ENCODE results near the gene DIP2C. TPM values are rescaled to one million over a fixed set of nuclear protein-coding genes. Genes with fewer than 3 reads are reported as not detected.

The DIP2C gene
- total RNA-seq, 4 donors from 2014 or later = 2.4 to 14.9 (median 6.1) TPM

DNA sequence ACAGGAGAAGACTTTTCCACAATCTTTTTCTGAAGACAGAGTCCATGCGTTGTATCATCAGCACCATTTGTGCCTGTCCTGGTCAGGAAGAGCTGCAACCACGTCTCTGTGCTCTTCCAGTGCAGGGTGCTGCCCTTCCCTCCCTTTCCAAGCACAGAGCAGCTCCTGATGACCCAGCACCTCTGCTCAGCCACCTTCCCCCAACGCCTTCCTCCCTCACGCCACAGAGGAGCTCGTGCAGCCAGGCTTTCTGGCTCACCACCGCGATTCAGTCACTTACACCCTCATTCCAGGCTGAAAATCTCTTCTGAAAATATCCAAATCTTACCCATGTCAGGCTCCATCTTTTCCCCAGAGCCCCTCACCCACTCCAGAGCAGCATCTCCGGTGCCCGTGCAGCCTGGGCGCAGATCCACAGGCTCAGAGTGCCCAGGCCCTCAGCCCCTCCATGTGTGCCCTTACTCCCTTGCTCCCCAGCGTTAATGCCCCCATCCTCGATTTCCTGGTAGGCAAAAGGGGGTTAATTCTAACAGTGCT lies 181.5 kb downstream of the DIP2C start:
- Histone ChIP-seq H3K9me3 (no peaks in the 10 kb centered on the region), H3K4me1 (peaks cover 4 to 43% (median 16%) of the 10 kb centered on the region in 3 donors), H3K27me3 (no peaks in the 10 kb centered on the region), H3K36me3 (peaks cover 0 to 7% (median 0%) of the 10 kb centered on the region in 3 donors), H3K27ac (no peak overlapping the region), H3K4me3 (no peak overlapping the region)
- TF ChIP-seq POLR2A (IDR thresholded peaks at IDR 0.05) = no peak
- TF ChIP-seq, protein P1, sequence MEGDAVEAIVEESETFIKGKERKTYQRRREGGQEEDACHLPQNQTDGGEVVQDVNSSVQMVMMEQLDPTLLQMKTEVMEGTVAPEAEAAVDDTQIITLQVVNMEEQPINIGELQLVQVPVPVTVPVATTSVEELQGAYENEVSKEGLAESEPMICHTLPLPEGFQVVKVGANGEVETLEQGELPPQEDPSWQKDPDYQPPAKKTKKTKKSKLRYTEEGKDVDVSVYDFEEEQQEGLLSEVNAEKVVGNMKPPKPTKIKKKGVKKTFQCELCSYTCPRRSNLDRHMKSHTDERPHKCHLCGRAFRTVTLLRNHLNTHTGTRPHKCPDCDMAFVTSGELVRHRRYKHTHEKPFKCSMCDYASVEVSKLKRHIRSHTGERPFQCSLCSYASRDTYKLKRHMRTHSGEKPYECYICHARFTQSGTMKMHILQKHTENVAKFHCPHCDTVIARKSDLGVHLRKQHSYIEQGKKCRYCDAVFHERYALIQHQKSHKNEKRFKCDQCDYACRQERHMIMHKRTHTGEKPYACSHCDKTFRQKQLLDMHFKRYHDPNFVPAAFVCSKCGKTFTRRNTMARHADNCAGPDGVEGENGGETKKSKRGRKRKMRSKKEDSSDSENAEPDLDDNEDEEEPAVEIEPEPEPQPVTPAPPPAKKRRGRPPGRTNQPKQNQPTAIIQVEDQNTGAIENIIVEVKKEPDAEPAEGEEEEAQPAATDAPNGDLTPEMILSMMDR (IDR thresholded peaks at IDR 0.05) = no peak
- no peak for DNase-seq
- intact Hi-C loops (cut with DNase I) = no loop called here
- WGBS, 2 donors = 82 to 85% methylated on average over 10 to 12 of the region's 12 CpGs

DNA sequence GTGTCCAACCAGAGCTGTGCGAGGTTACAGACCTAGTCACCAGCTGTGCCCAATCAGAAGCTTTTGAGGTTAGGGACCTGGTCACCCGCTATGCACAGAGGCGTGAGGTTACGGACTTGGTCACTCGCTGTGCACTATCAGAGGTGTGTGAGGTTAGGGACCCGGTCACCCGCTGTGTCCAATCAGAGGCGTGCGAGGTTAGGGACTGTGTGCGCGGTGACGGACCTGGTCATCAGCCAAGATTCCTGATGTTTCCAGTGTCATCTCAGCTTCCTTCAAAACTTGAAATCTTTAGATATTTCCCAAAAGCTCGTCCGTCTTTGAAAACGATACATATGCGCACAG lies 182.1 kb downstream of the DIP2C start:
- no peak for DNase-seq
- intact Hi-C loops (cut with DNase I) = no loop called here
- 87 to 95% methylated on average over 13 to 15 of the region's 16 CpGs for WGBS, 2 donors
- Histone ChIP-seq H3K27ac (no peak overlapping the region), H3K4me3 (no peak overlapping the region), H3K9me3 (no peaks in the 10 kb centered on the region), H3K4me1 (peaks cover 4 to 41% (median 16%) of the 10 kb centered on the region in 3 donors), H3K27me3 (no peaks in the 10 kb centered on the region), H3K36me3 (peaks cover 0 to 7% (median 0%) of the 10 kb centered on the region in 3 donors)
- TF ChIP-seq, protein P1 (IDR thresholded peaks at IDR 0.05) = no peak
- no peak for TF ChIP-seq POLR2A (IDR thresholded peaks at IDR 0.05)

DNA sequence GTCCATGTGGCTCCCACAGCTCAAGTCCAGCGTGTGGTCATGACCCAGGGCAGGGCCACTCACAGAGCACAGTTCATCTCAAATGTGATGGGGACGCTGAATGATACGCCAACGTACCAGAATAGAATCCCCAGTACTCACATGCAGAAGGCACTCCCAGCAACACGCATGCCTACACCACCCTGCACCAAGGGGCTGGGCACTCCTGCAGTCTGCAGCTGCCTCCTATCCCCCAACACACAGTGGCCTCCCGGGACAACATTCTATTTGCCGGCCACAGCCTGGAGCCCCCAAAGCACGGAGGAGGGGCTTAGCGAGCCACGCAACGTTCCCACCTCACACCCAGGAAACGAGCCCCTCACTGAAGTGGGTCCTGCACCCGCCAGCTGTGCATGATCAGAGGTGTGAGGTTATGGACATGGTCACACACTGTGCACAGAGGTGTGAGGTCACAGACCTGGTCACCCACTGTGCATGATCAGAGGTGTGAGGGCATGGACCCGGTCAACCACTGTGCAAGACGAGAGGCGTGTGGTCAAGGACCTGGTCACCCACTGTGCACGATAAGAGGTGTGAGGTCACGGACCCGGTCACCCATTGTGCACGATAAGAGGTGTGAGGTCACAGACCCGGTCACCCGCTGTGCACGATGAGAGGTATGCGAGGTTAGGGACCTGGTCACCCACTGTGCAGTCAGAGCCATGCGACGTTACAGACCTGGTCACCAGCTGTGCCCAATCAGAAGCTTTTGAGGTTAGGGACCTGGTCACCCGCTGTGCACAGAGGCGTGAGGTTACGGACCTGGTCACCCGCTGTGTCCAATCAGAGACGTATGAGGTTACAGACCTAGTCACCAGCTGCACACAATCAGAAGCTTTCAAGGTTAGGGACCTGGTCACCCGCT lies 182.8 kb downstream of the DIP2C start:
- no peaks in the 10 kb centered on the region for H3K9me3 ChIP-seq
- H3K4me3 ChIP-seq = no peak overlapping the region
- peaks cover 4 to 38% (median 14%) of the 10 kb centered on the region in 3 donors for H3K4me1 ChIP-seq
- H3K27me3 ChIP-seq = no peaks in the 10 kb centered on the region
- no peak for DNase-seq
- peaks cover 0 to 7% (median 0%) of the 10 kb centered on the region in 3 donors for H3K36me3 ChIP-seq
- no peak overlapping the region for H3K27ac ChIP-seq
- WGBS, 2 donors = 87 to 96% methylated on average over 9 to 11 of the region's 32 CpGs
- TF ChIP-seq, protein P1 (IDR thresholded peaks at IDR 0.05) = no peak
- intact Hi-C loops (cut with DNase I) = no loop called here

DNA sequence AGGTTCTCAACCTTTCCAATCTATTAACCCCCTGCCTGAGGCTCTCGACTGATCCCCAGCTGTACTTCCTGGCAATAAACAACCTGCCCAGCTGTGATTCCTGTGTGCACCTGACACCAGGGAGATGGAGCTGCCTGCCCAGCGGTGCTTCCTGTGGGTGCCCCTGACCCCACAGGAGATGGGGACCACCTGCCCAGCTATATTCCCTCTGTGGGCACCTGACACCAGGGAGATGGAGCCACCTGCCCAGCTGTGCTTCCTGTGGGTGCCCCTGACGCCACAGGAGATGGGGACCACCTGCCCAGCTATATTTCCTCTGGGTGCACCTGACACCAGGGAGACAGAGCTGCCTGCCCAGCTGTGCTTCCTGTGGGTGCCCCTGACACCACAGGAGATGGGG lies 184.0 kb downstream of the DIP2C start:
- Histone ChIP-seq H3K4me1 (peaks cover 0 to 33% (median 6%) of the 10 kb centered on the region in 3 donors), H3K9me3 (no peaks in the 10 kb centered on the region), H3K27me3 (no peaks in the 10 kb centered on the region), H3K36me3 (peaks cover 0 to 7% (median 0%) of the 10 kb centered on the region in 3 donors), H3K4me3 (no peak overlapping the region), H3K27ac (no peak overlapping the region)
- no peak for TF ChIP-seq POLR2A (IDR thresholded peaks at IDR 0.05)
- TF ChIP-seq, protein P1 (IDR thresholded peaks at IDR 0.05) = no peak
- WGBS, 2 donors = 46% methylated on average over 2 of the region's 3 CpGs; no CpG with 5 or more reads in 1 of the 2 donors
- no peak for DNase-seq
- intact Hi-C loops (cut with DNase I) = no loop called here

DNA sequence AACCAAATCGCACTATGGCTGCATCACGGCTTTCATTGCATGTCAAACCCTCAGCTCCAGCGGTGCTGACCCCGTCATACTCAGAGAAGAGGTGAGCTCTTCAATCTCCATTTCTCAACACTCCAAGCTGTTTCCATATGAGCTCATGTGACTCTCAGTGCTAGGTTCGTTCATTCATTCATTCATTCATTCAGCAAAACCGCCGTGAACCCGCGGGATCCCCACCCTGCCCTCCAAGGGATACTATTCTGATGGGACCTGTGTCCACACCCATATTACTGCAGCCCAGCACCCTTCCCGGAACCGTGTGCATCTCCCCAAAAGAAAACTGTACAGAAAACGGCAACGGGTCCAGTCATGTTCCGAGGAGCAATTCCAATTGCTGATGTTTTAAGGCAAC lies 184.7 kb downstream of the DIP2C start:
- no peak for TF ChIP-seq POLR2A (IDR thresholded peaks at IDR 0.05)
- TF ChIP-seq, protein P1 (IDR thresholded peaks at IDR 0.05) = no peak
- H3K27me3 ChIP-seq = no peaks in the 10 kb centered on the region
- intact Hi-C loops (cut with DNase I) = no loop called here
- H3K4me3 ChIP-seq = no peak overlapping the region
- no peak overlapping the region for H3K27ac ChIP-seq
- no peaks in the 10 kb centered on the region for H3K9me3 ChIP-seq
- WGBS, 2 donors = 60 to 78% methylated on average over 12 to 14 of the region's 14 CpGs
- H3K4me1 ChIP-seq = peaks cover 0 to 33% (median under 1%) of the 10 kb centered on the region in 3 donors
- DNase-seq = no peak
- peaks cover 0 to 7% (median 0%) of the 10 kb centered on the region in 3 donors for H3K36me3 ChIP-seq
